ENCODE results near the gene SPECC1.

The SPECC1 gene

GRCh38 chr17:20040216-20040615 is 31.1 kb downstream of the SPECC1 start:
- H3K36me3 ChIP-seq (ENCODE audit: control insufficient read depth in 1 of 2, insufficient read depth in 2 of 2, low read length in 2 of 2), result no peaks in the 10 kb centered on the region
- no peak overlapping the region for H3K9ac ChIP-seq (ENCODE audit: low read depth in 1 of 2, low read length in 2 of 2)
- no peak overlapping the region for H3K27ac ChIP-seq (ENCODE audit: low read depth, low read length)
- H3K9me3 ChIP-seq (ENCODE audit: control insufficient read depth in 1 of 2, low read length in 2 of 2), result no peaks in the 10 kb centered on the region
- peaks cover 0 to 8% of the 10 kb centered on the region in 2 donors for H3K27me3 ChIP-seq (ENCODE audit: control insufficient read depth in 1 of 2, insufficient read depth in 2 of 2, low read length in 2 of 2)
- no peak overlapping the region for H3K4me3 ChIP-seq (ENCODE audit: low read depth in 1 of 2, low read length in 2 of 2)
- H3K4me1 ChIP-seq (ENCODE audit: control insufficient read depth in 1 of 2, insufficient read depth in 2 of 2, low read length in 2 of 2), result no peaks in the 10 kb centered on the region

GRCh38 chr17:20043021-20043420 is 33.9 kb downstream of the SPECC1 start:
- H3K4me1 ChIP-seq (ENCODE audit: control insufficient read depth in 1 of 2, insufficient read depth in 2 of 2, low read length in 2 of 2), result no peaks in the 10 kb centered on the region
- H3K9me3 ChIP-seq (ENCODE audit: control insufficient read depth in 1 of 2, low read length in 2 of 2), result no peaks in the 10 kb centered on the region
- H3K27me3 ChIP-seq (ENCODE audit: control insufficient read depth in 1 of 2, insufficient read depth in 2 of 2, low read length in 2 of 2), result peaks cover 0 to 8% of the 10 kb centered on the region in 2 donors
- no peak overlapping the region for H3K27ac ChIP-seq (ENCODE audit: low read depth, low read length)
- H3K9ac ChIP-seq (ENCODE audit: low read depth in 1 of 2, low read length in 2 of 2), result no peak overlapping the region
- no peak overlapping the region for H3K4me3 ChIP-seq (ENCODE audit: low read depth in 1 of 2, low read length in 2 of 2)
- no peaks in the 10 kb centered on the region for H3K36me3 ChIP-seq (ENCODE audit: control insufficient read depth in 1 of 2, insufficient read depth in 2 of 2, low read length in 2 of 2)

- no peaks in the 10 kb centered on the region for H3K9me3 ChIP-seq (ENCODE audit: control insufficient read depth in 1 of 2, low read length in 2 of 2)
- peaks cover 0 to 8% of the 10 kb centered on the region in 2 donors for H3K27me3 ChIP-seq (ENCODE audit: control insufficient read depth in 1 of 2, insufficient read depth in 2 of 2, low read length in 2 of 2)
- no peak overlapping the region for H3K27ac ChIP-seq (ENCODE audit: low read depth, low read length)
Measured at GRCh38 chr17:20045476-20045875, 36.3 kb downstream of the SPECC1 start.

GRCh38 chr17:20046629-20047028 is 37.5 kb downstream of the SPECC1 start:
- no peaks in the 10 kb centered on the region for H3K36me3 ChIP-seq (ENCODE audit: control insufficient read depth in 1 of 2, insufficient read depth in 2 of 2, low read length in 2 of 2)
- no peak overlapping the region for H3K9ac ChIP-seq (ENCODE audit: low read depth in 1 of 2, low read length in 2 of 2)
- no peaks in the 10 kb centered on the region for H3K4me1 ChIP-seq (ENCODE audit: control insufficient read depth in 1 of 2, insufficient read depth in 2 of 2, low read length in 2 of 2)
- no peak overlapping the region for H3K27ac ChIP-seq (ENCODE audit: low read depth, low read length)
- peaks cover 0 to 8% of the 10 kb centered on the region in 2 donors for H3K27me3 ChIP-seq (ENCODE audit: control insufficient read depth in 1 of 2, insufficient read depth in 2 of 2, low read length in 2 of 2)
- H3K9me3 ChIP-seq (ENCODE audit: control insufficient read depth in 1 of 2, low read length in 2 of 2), result no peaks in the 10 kb centered on the region
- H3K4me3 ChIP-seq (ENCODE audit: low read depth in 1 of 2, low read length in 2 of 2), result no peak overlapping the region

More at GRCh38 chr17:20045476-20045875, 36.3 kb downstream of the SPECC1 start:
- Histone ChIP-seq H3K36me3 (ENCODE audit: control insufficient read depth in 1 of 2, insufficient read depth in 2 of 2, low read length in 2 of 2) (no peaks in the 10 kb centered on the region), H3K4me3 (ENCODE audit: low read depth in 1 of 2, low read length in 2 of 2) (no peak overlapping the region), H3K9ac (ENCODE audit: low read depth in 1 of 2, low read length in 2 of 2) (no peak overlapping the region), H3K4me1 (ENCODE audit: control insufficient read depth in 1 of 2, insufficient read depth in 2 of 2, low read length in 2 of 2) (no peaks in the 10 kb centered on the region)

- Histone ChIP-seq H3K4me1 (ENCODE audit: control insufficient read depth in 1 of 2, insufficient read depth in 2 of 2, low read length in 2 of 2) (no peaks in the 10 kb centered on the region), H3K4me3 (ENCODE audit: low read depth in 1 of 2, low read length in 2 of 2) (no peak overlapping the region), H3K36me3 (ENCODE audit: control insufficient read depth in 1 of 2, insufficient read depth in 2 of 2, low read length in 2 of 2) (no peaks in the 10 kb centered on the region), H3K27me3 (ENCODE audit: control insufficient read depth in 1 of 2, insufficient read depth in 2 of 2, low read length in 2 of 2) (peaks cover 0 to 2% of the 10 kb centered on the region in 2 donors), H3K27ac (ENCODE audit: low read depth, low read length) (no peak overlapping the region), H3K9me3 (ENCODE audit: control insufficient read depth in 1 of 2, low read length in 2 of 2) (peaks cover 0 to 3% of the 10 kb centered on the region in 2 donors), H3K9ac (ENCODE audit: low read depth in 1 of 2, low read length in 2 of 2) (no peak overlapping the region)
Measured at GRCh38 chr17:20051624-20052023, 42.5 kb downstream of the SPECC1 start.

GRCh38 chr17:20053361-20053964 is 44.3 kb downstream of the SPECC1 start:
- Histone ChIP-seq H3K9me3 (ENCODE audit: control insufficient read depth in 1 of 2, low read length in 2 of 2) (peaks cover 0 to 3% of the 10 kb centered on the region in 2 donors), H3K9ac (ENCODE audit: low read depth in 1 of 2, low read length in 2 of 2) (no peak overlapping the region), H3K36me3 (ENCODE audit: control insufficient read depth in 1 of 2, insufficient read depth in 2 of 2, low read length in 2 of 2) (no peaks in the 10 kb centered on the region), H3K27ac (ENCODE audit: low read depth, low read length) (no peak overlapping the region), H3K27me3 (ENCODE audit: control insufficient read depth in 1 of 2, insufficient read depth in 2 of 2, low read length in 2 of 2) (peaks cover 0 to 2% of the 10 kb centered on the region in 2 donors), H3K4me3 (ENCODE audit: low read depth in 1 of 2, low read length in 2 of 2) (no peak overlapping the region), H3K4me1 (ENCODE audit: control insufficient read depth in 1 of 2, insufficient read depth in 2 of 2, low read length in 2 of 2) (no peaks in the 10 kb centered on the region)

GRCh38 chr17:20059728-20060188 is 50.6 kb downstream of the SPECC1 start:
- Histone ChIP-seq H3K9ac (ENCODE audit: low read depth in 1 of 2, low read length in 2 of 2) (no peak overlapping the region), H3K36me3 (ENCODE audit: control insufficient read depth in 1 of 2, insufficient read depth in 2 of 2, low read length in 2 of 2) (no peaks in the 10 kb centered on the region), H3K27ac (ENCODE audit: low read depth, low read length) (no peak overlapping the region), H3K9me3 (ENCODE audit: control insufficient read depth in 1 of 2, low read length in 2 of 2) (no peaks in the 10 kb centered on the region), H3K4me3 (ENCODE audit: low read depth in 1 of 2, low read length in 2 of 2) (no peak overlapping the region), H3K27me3 (ENCODE audit: control insufficient read depth in 1 of 2, insufficient read depth in 2 of 2, low read length in 2 of 2) (peaks cover 0 to 2% of the 10 kb centered on the region in 2 donors), H3K4me1 (ENCODE audit: control insufficient read depth in 1 of 2, insufficient read depth in 2 of 2, low read length in 2 of 2) (peaks cover 4 to 6% of the 10 kb centered on the region in 2 donors)

GRCh38 chr17:20063665-20064648 is 54.8 kb downstream of the SPECC1 start:
- no peak overlapping the region for H3K9ac ChIP-seq (ENCODE audit: low read depth in 1 of 2, low read length in 2 of 2)
- H3K4me1 ChIP-seq (ENCODE audit: control insufficient read depth in 1 of 2, insufficient read depth in 2 of 2, low read length in 2 of 2), result peaks cover 4 to 6% of the 10 kb centered on the region in 2 donors
- H3K9me3 ChIP-seq (ENCODE audit: control insufficient read depth in 1 of 2, low read length in 2 of 2), result no peaks in the 10 kb centered on the region
- no peaks in the 10 kb centered on the region for H3K36me3 ChIP-seq (ENCODE audit: control insufficient read depth in 1 of 2, insufficient read depth in 2 of 2, low read length in 2 of 2)
- no peak overlapping the region for H3K4me3 ChIP-seq (ENCODE audit: low read depth in 1 of 2, low read length in 2 of 2)
- no peak overlapping the region for H3K27ac ChIP-seq (ENCODE audit: low read depth, low read length)
- no peaks in the 10 kb centered on the region for H3K27me3 ChIP-seq (ENCODE audit: control insufficient read depth in 1 of 2, insufficient read depth in 2 of 2, low read length in 2 of 2)

GRCh38 chr17:20066253-20066652 is 57.1 kb downstream of the SPECC1 start:
- Histone ChIP-seq H3K36me3 (ENCODE audit: control insufficient read depth in 1 of 2, insufficient read depth in 2 of 2, low read length in 2 of 2) (no peaks in the 10 kb centered on the region), H3K9ac (ENCODE audit: low read depth in 1 of 2, low read length in 2 of 2) (no peak overlapping the region), H3K27me3 (ENCODE audit: control insufficient read depth in 1 of 2, insufficient read depth in 2 of 2, low read length in 2 of 2) (no peaks in the 10 kb centered on the region), H3K4me3 (ENCODE audit: low read depth in 1 of 2, low read length in 2 of 2) (no peak overlapping the region), H3K27ac (ENCODE audit: low read depth, low read length) (no peak overlapping the region), H3K4me1 (ENCODE audit: control insufficient read depth in 1 of 2, insufficient read depth in 2 of 2, low read length in 2 of 2) (peaks cover 4 to 6% of the 10 kb centered on the region in 2 donors), H3K9me3 (ENCODE audit: control insufficient read depth in 1 of 2, low read length in 2 of 2) (no peaks in the 10 kb centered on the region)

- no peaks in the 10 kb centered on the region for H3K9me3 ChIP-seq (ENCODE audit: control insufficient read depth in 1 of 2, low read length in 2 of 2)
- H3K4me1 ChIP-seq (ENCODE audit: control insufficient read depth in 1 of 2, insufficient read depth in 2 of 2, low read length in 2 of 2), result peaks cover 4 to 6% of the 10 kb centered on the region in 2 donors
- no peak overlapping the region for H3K4me3 ChIP-seq (ENCODE audit: low read depth in 1 of 2, low read length in 2 of 2)
- H3K36me3 ChIP-seq (ENCODE audit: control insufficient read depth in 1 of 2, insufficient read depth in 2 of 2, low read length in 2 of 2), result no peaks in the 10 kb centered on the region
- H3K27me3 ChIP-seq (ENCODE audit: control insufficient read depth in 1 of 2, insufficient read depth in 2 of 2, low read length in 2 of 2), result no peaks in the 10 kb centered on the region
- no peak overlapping the region for H3K9ac ChIP-seq (ENCODE audit: low read depth in 1 of 2, low read length in 2 of 2)
- H3K27ac ChIP-seq (ENCODE audit: low read depth, low read length), result no peak overlapping the region
Measured at GRCh38 chr17:20067711-20068110, 58.6 kb downstream of the SPECC1 start.

Measured in duodenal mucosa (tissue), 2 donors.